Stomach smooth muscle (tissue), 2 donors: ENCODE measurements around the gene DNAJB14.

Experiments
- H3K27ac ChIP-seq: one replicate; pipeline ENCODE4 v1.7.0; 2013; ENCODE audit warnings: mild to moderate bottlenecking, low read length, inconsistent platforms
- H3K27me3 ChIP-seq, 2 donors: one replicate each; pipeline ENCODE4 v1.7.0; 2013; ENCODE audit warnings: low read length in 2 of 2; ENCODE audit not compliant: insufficient read depth in 2 of 2, control insufficient read depth in 1 of 2
- H3K36me3 ChIP-seq, 2 donors: one replicate each; pipeline ENCODE4 v1.7.0; 2013; ENCODE audit warnings: low read length in 2 of 2; ENCODE audit not compliant: control insufficient read depth in 2 of 2, insufficient read depth in 2 of 2
- H3K4me1 ChIP-seq: one replicate; pipeline ENCODE4 v1.7.0; 2013; ENCODE audit warnings: low read length; ENCODE audit not compliant: control insufficient read depth, insufficient read depth
- H3K4me3 ChIP-seq, 2 donors: one replicate each; pipeline ENCODE4 v1.7.0; 2013; ENCODE audit warnings: low read length in 2 of 2
- H3K9ac ChIP-seq, 2 donors: one replicate each; pipeline ENCODE4 v1.7.0; 2013; ENCODE audit warnings: low read length in 2 of 2, mild to moderate bottlenecking in 1 of 2
- H3K9me3 ChIP-seq, 2 donors: one replicate each; pipeline ENCODE4 v1.7.0; 2013; ENCODE audit warnings: low read length in 2 of 2; ENCODE audit not compliant: control insufficient read depth in 2 of 2
- donor health status: healthy.
- donor health status: Pancreatic carcinoma.

Gene DNAJB14

DNA sequence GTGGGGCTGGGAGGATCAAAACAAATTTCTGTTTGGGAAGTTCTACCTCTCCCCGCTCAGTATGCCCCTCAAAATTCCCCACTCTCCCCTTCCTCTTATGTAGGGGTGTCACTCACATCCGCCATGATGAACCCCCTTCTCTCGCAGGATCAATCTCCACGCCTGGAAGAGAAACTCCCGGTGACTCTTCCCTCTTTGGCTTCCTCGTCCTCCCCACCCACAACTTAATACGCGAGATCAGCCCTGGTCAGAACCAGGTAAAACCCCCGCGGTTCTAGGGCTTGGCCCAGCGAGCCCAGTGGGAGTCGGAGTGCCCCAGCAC lies 52.6 kb downstream of the DNAJB14 start:
- Histone ChIP-seq H3K36me3 (peaks cover 0 to 11% of the 10 kb centered on the region in 2 donors), H3K4me1 (peaks cover 13% of the 10 kb centered on the region), H3K4me3 (peak overlapping the region; percentile 90 to 91), H3K9me3 (no peaks in the 10 kb centered on the region), H3K27ac (peak overlapping the region; percentile 66), H3K27me3 (no peaks in the 10 kb centered on the region), H3K9ac (peak overlapping the region; percentile 69 to 94)

DNA sequence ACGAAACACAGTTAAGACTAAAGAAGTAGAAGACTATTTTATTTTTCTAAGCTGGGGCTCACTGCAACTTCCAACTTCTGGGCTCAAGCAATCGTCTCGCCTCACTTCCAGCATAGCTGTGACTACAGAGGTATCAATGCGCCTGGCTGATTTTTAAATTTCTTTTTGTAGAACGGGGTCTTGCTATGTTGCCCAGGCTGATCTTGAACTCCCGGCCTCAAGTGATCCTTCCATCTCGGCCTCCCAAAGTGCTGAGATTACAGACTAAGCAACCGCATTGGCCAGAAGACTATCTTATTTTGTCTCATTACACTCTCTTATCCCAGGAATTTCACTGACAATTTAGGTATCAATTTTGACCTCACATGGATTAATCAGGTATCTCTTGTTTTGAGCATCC lies 53.4 kb downstream of the DNAJB14 start:
- peaks cover 0 to 11% of the 10 kb centered on the region in 2 donors for H3K36me3 ChIP-seq
- peak overlapping the region; percentile 69 to 94 for H3K9ac ChIP-seq
- H3K4me3 ChIP-seq, result peak overlapping the region; percentile 90 to 91
- no peaks in the 10 kb centered on the region for H3K27me3 ChIP-seq
- H3K4me1 ChIP-seq, result peaks cover 14% of the 10 kb centered on the region
- no peak overlapping the region for H3K27ac ChIP-seq
- no peaks in the 10 kb centered on the region for H3K9me3 ChIP-seq

- Histone ChIP-seq H3K36me3 (peaks cover 0 to 11% of the 10 kb centered on the region in 2 donors), H3K9ac (no peak overlapping the region), H3K9me3 (no peaks in the 10 kb centered on the region), H3K4me3 (no peak overlapping the region), H3K27me3 (no peaks in the 10 kb centered on the region), H3K27ac (no peak overlapping the region), H3K4me1 (peaks cover 18% of the 10 kb centered on the region)
Observed at GRCh38 chr4:99891351-99891750, 55.1 kb downstream of the DNAJB14 start.

DNA sequence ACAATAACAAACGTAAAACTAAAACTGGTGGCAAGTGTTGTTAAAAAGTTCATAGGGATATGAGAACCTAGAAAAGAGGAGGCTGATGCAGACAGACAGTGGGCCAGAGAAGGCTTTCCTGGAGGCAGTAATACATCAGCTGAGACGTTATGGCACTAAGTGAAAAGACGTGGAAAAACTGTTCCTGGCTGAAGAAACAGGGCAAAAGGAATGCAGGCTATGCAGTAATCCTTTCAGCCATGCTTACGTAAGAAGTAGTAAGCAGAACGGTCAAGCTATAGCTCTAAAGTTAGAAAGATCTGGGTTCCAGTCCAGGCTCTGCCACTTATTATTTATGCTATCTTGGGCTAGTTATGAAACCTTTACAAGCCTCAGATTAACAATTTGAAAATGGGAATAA lies 58.6 kb downstream of the DNAJB14 start:
- Histone ChIP-seq H3K4me1 (peaks cover 6% of the 10 kb centered on the region), H3K27me3 (no peaks in the 10 kb centered on the region), H3K27ac (no peak overlapping the region), H3K4me3 (no peak overlapping the region), H3K9me3 (no peaks in the 10 kb centered on the region), H3K9ac (peak overlapping the region in 1 of 2 donors; percentile 52), H3K36me3 (peaks cover 0 to 19% of the 10 kb centered on the region in 2 donors)

DNA sequence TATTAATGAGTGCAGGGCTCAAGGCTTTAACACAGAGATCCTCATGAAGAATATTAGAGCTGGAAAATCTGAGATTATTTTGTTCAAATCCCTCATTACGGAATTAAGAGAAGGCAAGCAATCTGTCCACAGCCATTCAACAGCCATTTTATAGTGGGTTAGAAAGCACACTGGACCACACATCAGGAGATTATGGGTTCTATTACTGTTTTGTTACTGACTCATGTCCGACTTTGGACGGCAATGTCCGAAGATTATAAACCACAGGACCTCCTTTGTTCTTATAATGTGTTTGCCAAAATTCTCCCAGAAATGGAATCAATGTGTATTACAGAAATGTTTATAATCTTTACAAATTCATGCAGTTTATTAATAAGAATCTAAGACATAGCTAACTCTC lies 60.3 kb downstream of the DNAJB14 start:
- no peak overlapping the region for H3K9ac ChIP-seq
- no peaks in the 10 kb centered on the region for H3K27me3 ChIP-seq
- no peak overlapping the region for H3K27ac ChIP-seq
- H3K9me3 ChIP-seq, result no peaks in the 10 kb centered on the region
- H3K36me3 ChIP-seq, result peaks cover 4 to 22% of the 10 kb centered on the region in 2 donors
- H3K4me3 ChIP-seq, result no peak overlapping the region
- peaks cover 5% of the 10 kb centered on the region for H3K4me1 ChIP-seq

GRCh38 chr4:99885687-99886086 lies 60.7 kb downstream of the DNAJB14 start:
- H3K27ac ChIP-seq, result no peak overlapping the region
- H3K4me1 ChIP-seq, result peaks cover 5% of the 10 kb centered on the region
- H3K4me3 ChIP-seq, result no peak overlapping the region
- H3K27me3 ChIP-seq, result no peaks in the 10 kb centered on the region
- no peaks in the 10 kb centered on the region for H3K9me3 ChIP-seq
- no peak overlapping the region for H3K9ac ChIP-seq
- H3K36me3 ChIP-seq, result peaks cover 8 to 20% of the 10 kb centered on the region in 2 donors

DNA sequence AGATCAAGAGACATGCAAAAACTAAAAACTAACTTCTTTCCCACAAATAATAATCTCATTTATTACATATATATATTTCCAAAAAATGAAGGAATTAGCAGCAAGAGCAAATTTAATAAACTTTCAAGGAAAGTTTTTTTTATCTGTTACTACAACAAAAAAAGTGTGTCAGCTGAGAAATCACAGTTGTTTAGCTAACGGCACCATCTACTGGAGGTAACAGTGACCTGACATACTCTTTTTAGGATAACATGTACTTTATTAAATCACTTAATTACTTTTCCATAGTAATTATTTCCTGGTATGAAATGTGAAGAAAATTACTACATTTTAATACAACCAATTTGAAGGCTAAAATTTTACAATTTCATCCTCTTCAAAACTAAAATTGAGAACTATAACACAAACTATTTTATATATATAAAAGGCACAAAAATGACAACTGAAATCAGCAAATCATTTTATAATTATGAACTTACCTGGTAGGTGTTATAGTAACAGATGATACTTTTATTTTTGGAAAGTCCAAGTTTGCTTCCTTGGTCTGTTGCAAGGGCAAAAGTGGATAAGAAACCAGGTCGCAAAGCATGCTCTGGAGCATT lies 61.3 kb downstream of the DNAJB14 start:
- H3K36me3 ChIP-seq, result peaks cover 13 to 25% of the 10 kb centered on the region in 2 donors
- peaks cover 5% of the 10 kb centered on the region for H3K4me1 ChIP-seq
- no peak overlapping the region for H3K27ac ChIP-seq
- H3K27me3 ChIP-seq, result no peaks in the 10 kb centered on the region
- H3K4me3 ChIP-seq, result no peak overlapping the region
- no peaks in the 10 kb centered on the region for H3K9me3 ChIP-seq
- H3K9ac ChIP-seq, result no peak overlapping the region

GRCh38 chr4:99879458-99879857 lies 67.0 kb downstream of the DNAJB14 start:
- Histone ChIP-seq H3K9ac (no peak overlapping the region), H3K27me3 (no peaks in the 10 kb centered on the region), H3K36me3 (peaks cover 24 to 33% of the 10 kb centered on the region in 2 donors), H3K4me1 (no peaks in the 10 kb centered on the region), H3K9me3 (no peaks in the 10 kb centered on the region), H3K4me3 (no peak overlapping the region), H3K27ac (no peak overlapping the region)

- Histone ChIP-seq H3K27ac (no peak overlapping the region), H3K36me3 (peaks cover 24 to 30% of the 10 kb centered on the region in 2 donors), H3K9ac (no peak overlapping the region)
Observed at GRCh38 chr4:99878604-99879003, 67.8 kb downstream of the DNAJB14 start.

GRCh38 chr4:99876946-99877345 lies 69.5 kb downstream of the DNAJB14 start:
- Histone ChIP-seq H3K9ac (no peak overlapping the region), H3K4me3 (no peak overlapping the region), H3K27me3 (no peaks in the 10 kb centered on the region), H3K9me3 (no peaks in the 10 kb centered on the region), H3K27ac (no peak overlapping the region), H3K36me3 (peaks cover 24 to 30% of the 10 kb centered on the region in 2 donors), H3K4me1 (no peaks in the 10 kb centered on the region)

More at GRCh38 chr4:99878604-99879003, 67.8 kb downstream of the DNAJB14 start:
- H3K27me3 ChIP-seq, result no peaks in the 10 kb centered on the region
- no peaks in the 10 kb centered on the region for H3K9me3 ChIP-seq
- no peaks in the 10 kb centered on the region for H3K4me1 ChIP-seq
- no peak overlapping the region for H3K4me3 ChIP-seq

- Histone ChIP-seq H3K27ac (no peak overlapping the region), H3K4me3 (no peak overlapping the region), H3K4me1 (no peaks in the 10 kb centered on the region), H3K9ac (no peak overlapping the region), H3K36me3 (peaks cover 10 to 17% of the 10 kb centered on the region in 2 donors), H3K27me3 (no peaks in the 10 kb centered on the region), H3K9me3 (no peaks in the 10 kb centered on the region)
Observed at GRCh38 chr4:99875071-99875470, 71.3 kb downstream of the DNAJB14 start.
